Keratinocyte (primary cell): ENCODE data around the gene PCTP. TPM values are rescaled to one million over a fixed set of nuclear protein-coding genes. Genes with fewer than 3 reads are reported as not detected.
A peak's percentile ranks its signal among the peaks of the same experiment; 100 is the strongest.

Experiments used
- DNase-seq: peaks from one replicate; pipeline ENCODE4 v3.0.0-alpha.2; 2011; ENCODE audit warnings: low read depth, missing footprints, low spot score
- FAIRE-seq: peaks from 2 replicates; lab custom pipeline; 2011; peaks lifted over from hg19 to GRCh38; lab: Jason Lieb, UNC
- H2AFZ ChIP-seq: 2 replicates; pipeline ENCODE4 v1.6.0; 2012; ENCODE audit warnings: low read length, control low read depth, inconsistent platforms; ENCODE audit not compliant: control insufficient read depth
- H3K27ac ChIP-seq: 2 replicates; pipeline ENCODE4 v1.5.1; 2011; ENCODE audit warnings: low read length; ENCODE audit not compliant: control insufficient read depth, insufficient read depth
- H3K27me3 ChIP-seq: 3 replicates; pipeline ENCODE4 v1.6.0; 2011; ENCODE audit warnings: low read length; ENCODE audit not compliant: control insufficient read depth, insufficient read depth; ENCODE audit errors: extremely low read depth
- H3K36me3 ChIP-seq, 2 experiments: 2 replicates in 1 of 2; 3 replicates in 1 of 2; pipeline ENCODE4 v1.5.1; 2011; ENCODE audit warnings: low read length in 2 of 2, mild to moderate bottlenecking in 1 of 2; ENCODE audit not compliant: control insufficient read depth in 2 of 2, insufficient read depth in 2 of 2; ENCODE audit errors: extremely low read depth in 1 of 2
- H3K4me1 ChIP-seq: 3 replicates; pipeline ENCODE4 v1.5.1; 2011; ENCODE audit warnings: low read length; ENCODE audit not compliant: control insufficient read depth, insufficient read depth; ENCODE audit errors: extremely low read depth
- H3K4me2 ChIP-seq: 3 replicates; pipeline ENCODE4 v1.6.0; 2011; ENCODE audit warnings: low read depth, low read length; ENCODE audit not compliant: control insufficient read depth, insufficient read depth; ENCODE audit errors: extremely low read depth
- H3K4me3 ChIP-seq, 3 experiments: fragments of 200-600 bp in 1 of 3; sonication (generic) in 1 of 3; 2 replicates in 2 of 3; 3 replicates in 1 of 3; pipeline ENCODE4 v1.5.1; 2011 to 2016; ENCODE audit warnings: low read length in 3 of 3, mild to moderate bottlenecking in 3 of 3, control low read depth in 2 of 3, inconsistent platforms in 1 of 3, low read depth in 1 of 3, mixed read lengths in 1 of 3, mixed run types in 1 of 3, moderate library complexity in 1 of 3; ENCODE audit not compliant: control insufficient read depth in 2 of 3, insufficient read depth in 2 of 3; ENCODE audit errors: extremely low read depth in 1 of 3
- H3K79me2 ChIP-seq: 2 replicates; pipeline ENCODE4 v1.6.0; 2012; ENCODE audit warnings: low read length; ENCODE audit not compliant: control insufficient read depth, insufficient read depth
- H3K9ac ChIP-seq: 3 replicates; pipeline ENCODE4 v1.6.0; 2011; ENCODE audit warnings: low read length; ENCODE audit not compliant: control insufficient read depth, insufficient read depth; ENCODE audit errors: extremely low read depth
- H3K9me1 ChIP-seq: 3 replicates; pipeline ENCODE4 v1.6.0; 2011; ENCODE audit warnings: low read length; ENCODE audit not compliant: control insufficient read depth, insufficient read depth; ENCODE audit errors: extremely low read depth
- H3K9me3 ChIP-seq: 2 replicates; pipeline ENCODE4 v1.5.1; 2012; ENCODE audit warnings: low read depth, low read length; ENCODE audit not compliant: control insufficient read depth
- H4K20me1 ChIP-seq: 3 replicates; pipeline ENCODE4 v1.6.0; 2011; ENCODE audit warnings: low read length; ENCODE audit not compliant: control insufficient read depth, insufficient read depth; ENCODE audit errors: extremely low read depth
- EZH2 ChIP-seq: IDR thresholded peaks from one replicate; pipeline ENCODE4 v1.6.1; 2012; ENCODE audit warnings: inconsistent platforms, mild to moderate bottlenecking, low read length, moderate library complexity
- dilution Hi-C: fragments of 300-500 bp; cut with MboI; formaldehyde crosslinking; loops from one replicate; pipeline ENCODE4 v1.7.0; 2020; ENCODE audit warnings: low sequenced_read_pairs; ENCODE audit not compliant: extremely low pct_ligation_motif_present
- polyA plus RNA-seq, 5 experiments: library from polyadenylated mRNA; depleted of rRNA in 3 of 5; stranded (reverse) in 3 of 5; stranded (forward) in 1 of 5; unstranded in 1 of 5; fragments of >200 nt; gene quantifications; 1 replicate in 1 of 5; 2 replicates in 3 of 5; 3 replicates in 1 of 5; pipeline versions ENCODE4 v1.2.1 to v1.2.3, GENCODE V29; 2011 to 2012; ENCODE audit warnings: missing spikeins in 2 of 5, low read depth in 1 of 5, low replicate concordance in 1 of 5
- TF ChIP-seq, protein P1 (sequence below), 3 experiments: IDR thresholded peaks in 1 of 3; conservative IDR thresholded peaks in 1 of 3; optimal IDR thresholded peaks in 1 of 3; 2 replicates in 2 of 3; 3 replicates in 1 of 3; pipeline versions ENCODE3 to v1.5.1; 2011; ENCODE audit warnings: low read length in 3 of 3, mild to moderate bottlenecking in 3 of 3, moderate library complexity in 2 of 3, control low read depth in 1 of 3, inconsistent platforms in 1 of 3; ENCODE audit not compliant: insufficient read depth in 2 of 3; ENCODE audit errors: extremely low read depth in 1 of 3

PCTP gene
- polyA plus RNA-seq, 1 donor (not counting 4 experiments of a cell fraction or from before 2014, with no cell fraction given) = 29.5 TPM

DNA sequence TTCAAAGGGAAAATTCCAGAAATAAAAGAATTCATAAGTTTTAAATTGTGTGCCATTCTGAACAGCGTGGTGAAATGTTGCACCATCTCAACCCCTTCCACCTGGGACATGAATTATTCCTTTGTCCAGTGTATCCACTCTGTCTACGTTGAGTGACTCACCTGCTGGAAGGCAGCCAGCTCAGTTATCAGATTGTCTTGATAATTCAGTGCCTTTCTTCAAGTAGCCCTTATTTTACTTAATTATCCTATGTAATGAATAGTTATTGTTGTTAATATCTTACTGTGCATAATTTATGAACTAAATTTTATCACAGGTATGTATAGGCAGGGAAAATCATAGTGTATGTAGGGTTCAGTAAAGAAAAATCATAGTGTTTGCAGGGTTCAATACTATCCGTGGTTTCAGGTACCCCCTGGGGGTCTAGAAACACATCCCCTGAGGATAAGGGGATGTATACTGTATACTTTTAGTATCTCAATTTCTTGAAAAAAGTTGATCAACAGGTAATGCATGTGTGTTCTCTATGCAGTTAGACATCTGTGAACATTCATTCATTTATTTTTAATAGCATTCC is 7.7 kb upstream of the PCTP start:
- Histone ChIP-seq H3K27ac (peak overlapping the region; percentile 26), H3K4me3 (no peak overlapping the region), H3K27me3 (no peaks in the 10 kb centered on the region), H3K9me1 (no peaks in the 10 kb centered on the region), H2AFZ (peak overlapping the region; percentile 30), H4K20me1 (no peaks in the 10 kb centered on the region), H3K4me2 (peak overlapping the region; percentile 60), H3K9ac (no peak overlapping the region), H3K9me3 (no peaks in the 10 kb centered on the region), H3K79me2 (no peaks in the 10 kb centered on the region), H3K4me1 (peaks cover 11% of the 10 kb centered on the region), H3K36me3 (no peaks in the 10 kb centered on the region)
- dilution Hi-C loops = no loop called here
- peak; percentile 94 for FAIRE-seq
- DNase-seq = peak; percentile 68
- no peak for TF ChIP-seq EZH2
- TF ChIP-seq, protein P1, sequence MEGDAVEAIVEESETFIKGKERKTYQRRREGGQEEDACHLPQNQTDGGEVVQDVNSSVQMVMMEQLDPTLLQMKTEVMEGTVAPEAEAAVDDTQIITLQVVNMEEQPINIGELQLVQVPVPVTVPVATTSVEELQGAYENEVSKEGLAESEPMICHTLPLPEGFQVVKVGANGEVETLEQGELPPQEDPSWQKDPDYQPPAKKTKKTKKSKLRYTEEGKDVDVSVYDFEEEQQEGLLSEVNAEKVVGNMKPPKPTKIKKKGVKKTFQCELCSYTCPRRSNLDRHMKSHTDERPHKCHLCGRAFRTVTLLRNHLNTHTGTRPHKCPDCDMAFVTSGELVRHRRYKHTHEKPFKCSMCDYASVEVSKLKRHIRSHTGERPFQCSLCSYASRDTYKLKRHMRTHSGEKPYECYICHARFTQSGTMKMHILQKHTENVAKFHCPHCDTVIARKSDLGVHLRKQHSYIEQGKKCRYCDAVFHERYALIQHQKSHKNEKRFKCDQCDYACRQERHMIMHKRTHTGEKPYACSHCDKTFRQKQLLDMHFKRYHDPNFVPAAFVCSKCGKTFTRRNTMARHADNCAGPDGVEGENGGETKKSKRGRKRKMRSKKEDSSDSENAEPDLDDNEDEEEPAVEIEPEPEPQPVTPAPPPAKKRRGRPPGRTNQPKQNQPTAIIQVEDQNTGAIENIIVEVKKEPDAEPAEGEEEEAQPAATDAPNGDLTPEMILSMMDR (optimal IDR thresholded peaks at IDR 0.05 in 1 of 3, IDR thresholded peaks at IDR 0.05 in 1 of 3, conservative IDR thresholded peaks at IDR 0.05 in 1 of 3; ENCODE audit: extremely low read depth in 1 of 3, insufficient read depth in 2 of 3, low read length in 3 of 3) = no peak

DNA sequence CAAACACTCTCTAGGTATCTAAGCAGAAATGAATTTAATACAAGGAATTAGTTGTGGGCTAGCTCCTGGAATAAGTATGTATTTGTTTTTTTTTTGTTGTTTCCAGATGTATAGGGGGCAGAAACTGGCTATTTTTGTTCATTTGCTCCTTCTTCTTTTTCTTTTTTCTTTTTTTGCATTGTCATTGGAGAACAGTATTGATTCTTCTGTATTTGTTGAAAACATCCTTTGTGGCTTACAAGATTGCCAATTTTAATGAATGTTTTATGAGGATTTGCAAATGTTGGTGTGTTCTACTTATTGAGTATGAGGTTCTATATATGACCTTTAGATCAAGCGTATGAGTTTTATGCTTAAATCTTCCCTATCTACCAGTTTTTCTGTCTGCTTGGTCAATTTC is 5.6 kb upstream of the PCTP start:
- TF ChIP-seq, protein P1 (optimal IDR thresholded peaks at IDR 0.05 in 1 of 3, IDR thresholded peaks at IDR 0.05 in 1 of 3, conservative IDR thresholded peaks at IDR 0.05 in 1 of 3; ENCODE audit: extremely low read depth in 1 of 3, insufficient read depth in 2 of 3, low read length in 3 of 3) = no peak
- no peak for TF ChIP-seq EZH2
- Histone ChIP-seq H3K27ac (no peak overlapping the region), H3K4me2 (no peak overlapping the region), H3K9me1 (no peaks in the 10 kb centered on the region), H3K79me2 (no peaks in the 10 kb centered on the region), H3K27me3 (no peaks in the 10 kb centered on the region), H2AFZ (no peak overlapping the region), H3K4me3 (no peak overlapping the region), H3K36me3 (no peaks in the 10 kb centered on the region), H3K9me3 (no peaks in the 10 kb centered on the region), H4K20me1 (no peaks in the 10 kb centered on the region), H3K4me1 (peaks cover 11% of the 10 kb centered on the region), H3K9ac (no peak overlapping the region)
- DNase-seq (no peak), FAIRE-seq (no peak)
- dilution Hi-C loops = no loop called here
